ENCODE data around the gene CTNND2. TPM values are rescaled to one million over a fixed set of nuclear protein-coding genes. Genes with fewer than 3 reads are reported as not detected.

The CTNND2 gene
- total and polyA plus RNA-seq, 10 of the 15 experiments (the other 5 are each of a cell fraction or from before 2014, with no cell fraction given), result 0.02 to 0.16 (median 0.04) TPM; not detected in 7

DNA sequence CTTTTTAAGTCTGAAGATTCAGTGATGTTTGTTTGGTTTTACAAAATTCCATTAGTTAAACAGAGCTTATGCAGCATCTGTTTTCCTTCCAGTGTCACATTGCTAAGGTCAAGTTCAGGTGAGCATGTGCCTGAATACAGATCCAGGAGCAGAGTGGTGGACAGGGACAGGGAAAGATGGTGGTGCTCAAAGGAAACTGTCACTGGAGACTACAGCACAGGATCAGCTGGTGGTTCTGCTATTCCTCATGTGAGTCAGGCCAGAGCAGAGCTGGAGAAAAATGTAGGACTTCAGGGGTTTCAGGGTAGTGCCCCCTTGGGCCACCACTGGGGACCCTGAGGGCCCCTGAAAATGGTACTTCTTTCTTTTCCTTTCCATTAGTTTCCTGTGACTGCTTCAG is 859.7 kb downstream of the CTNND2 start:
- ChIA-PET SMC1A (ENCODE audit: uncharacterized antibody, unreplicated experiment) (interaction anchor here (1.3 to 3.9 kb wide), 2 partner anchors 56 to 58 kb away, joined by 3 to 16 read pairs; no protein-coding TSS in a partner anchor), CTCF (interaction anchor here (1.4 to 12.6 kb wide), 2 partner anchors 21 to 57 kb away, joined by 3 to 98 read pairs; no protein-coding TSS in a partner anchor)
- no peak for ATAC-seq

More for the DNA sequence above, 859.7 kb downstream of the CTNND2 start:
- intact Hi-C loops (cut with micrococcal nuclease; ENCODE audit: unreplicated experiment) (loop anchor here (10.0 kb wide), 1 partner anchor 590 kb away; no protein-coding TSS in a partner anchor), in situ Hi-C loops (cut with MboI) (no loop called here)
- ChIA-PET RAD21 (ENCODE audit: unreplicated experiment) (interaction anchor here (1.0 kb wide), 1 partner anchor 57 kb away, joined by 3 read pairs; no protein-coding TSS in a partner anchor), POLR2A (interaction anchor here (0.7 kb wide), 1 partner anchor 16 kb away, joined by 3 read pairs; no protein-coding TSS in a partner anchor)
- Histone ChIP-seq H3K27me3 (replicated peaks in 1 of 2; ENCODE audit: control insufficient read depth in 2 of 2, insufficient read depth in 2 of 2, low read length in 1 of 2) (no peaks in the 10 kb centered on the region), H3K4me2 (ENCODE audit: control insufficient read depth, insufficient read depth) (no peak overlapping the region), H2AFZ (ENCODE audit: control insufficient read depth, low read depth, low read length) (no peak overlapping the region), H4K20me1 (ENCODE audit: control insufficient read depth, insufficient read depth) (no peaks in the 10 kb centered on the region), H3K36me3 (ENCODE audit: control insufficient read depth in 2 of 2, insufficient read depth in 2 of 2, low read length in 1 of 2) (no peaks in the 10 kb centered on the region), H3K27ac (ENCODE audit: control insufficient read depth, insufficient read depth) (no peak overlapping the region), H3K9ac (ENCODE audit: control insufficient read depth, insufficient read depth, low read length) (no peak overlapping the region), H3K4me1 (ENCODE audit: control insufficient read depth, insufficient read depth, low read length) (no peaks in the 10 kb centered on the region), H3K79me2 (ENCODE audit: control insufficient read depth, insufficient read depth, low read length) (no peaks in the 10 kb centered on the region), H3K4me3 (no peak overlapping the region), H3K9me3 (replicated peaks; ENCODE audit: control insufficient read depth, insufficient read depth, low read length) (no peaks in the 10 kb centered on the region)
- BruUV-seq (replicated peaks), result no TSS peak
- TF ChIP-seq TCF7 (IDR thresholded peaks at IDR 0.05; ENCODE audit: borderline replicate concordance), result no peak
- no peak for TF ChIP-seq E2F8 (IDR thresholded peaks at IDR 0.05; ENCODE audit: low read depth, partially characterized antibody)
- TF ChIP-seq HDAC2 (IDR thresholded peaks at IDR 0.05), result no peak
- no peak for TF ChIP-seq CBX5 (IDR thresholded peaks at IDR 0.05; ENCODE audit: low read depth)
- no peak for TF ChIP-seq ZNF384 (IDR thresholded peaks at IDR 0.05; ENCODE audit: borderline replicate concordance, low read depth, low read length)
- no peak for TF ChIP-seq CREB1 (IDR thresholded peaks at IDR 0.05; ENCODE audit: low read depth)
- TF ChIP-seq HDAC6 (IDR thresholded peaks at IDR 0.05; ENCODE audit: unreplicated experiment), result no peak
- TF ChIP-seq SMC3 (IDR thresholded peaks at IDR 0.05; ENCODE audit: borderline replicate concordance, low read length), result no peak
- TF ChIP-seq CEBPB (IDR thresholded peaks at IDR 0.05; ENCODE audit: borderline replicate concordance in 1 of 2, low read depth in 2 of 2, low read length in 2 of 2), result no peak
- no peak for TF ChIP-seq MXI1 (IDR thresholded peaks at IDR 0.05; ENCODE audit: low read depth, low read length)
- no peak for TF ChIP-seq SPI1 (IDR thresholded peaks at IDR 0.05; ENCODE audit: borderline replicate concordance, insufficient read depth, low read depth, low read length)
- no peak for TF ChIP-seq ETV6 (conservative IDR thresholded peaks at IDR 0.05 in 1 of 2, IDR thresholded peaks at IDR 0.05 in 1 of 2; ENCODE audit: borderline replicate concordance in 1 of 2, low read depth in 1 of 2)
- TF ChIP-seq RELA (IDR thresholded peaks at IDR 0.05; ENCODE audit: borderline replicate concordance, partially characterized antibody), result no peak
- no peak for TF ChIP-seq WRNIP1 (IDR thresholded peaks at IDR 0.05; ENCODE audit: borderline replicate concordance, low read depth, low read length)
- TF ChIP-seq EP300 (IDR thresholded peaks at IDR 0.05; ENCODE audit: borderline replicate concordance in 1 of 2, control insufficient read depth in 1 of 2, low read depth in 2 of 2, low read length in 2 of 2), result no peak
- DNase-seq (ENCODE audit: low read depth, low spot score), result no peak
- no peak for FAIRE-seq

All from GM12878 (cell line).